Subcutaneous abdominal adipose tissue (tissue), 5 donors: ENCODE data around the gene DCC.

Experiments used
- H3K27ac ChIP-seq: one replicate; pipeline ENCODE4 v1.7.0; 2013; ENCODE audit warnings: low read depth, mild to moderate bottlenecking, inconsistent platforms, low read length, moderate library complexity
- H3K27me3 ChIP-seq, 5 donors: one replicate each; pipeline ENCODE4 v1.7.0; 2013; ENCODE audit warnings: low read length in 5 of 5, inconsistent platforms in 1 of 5; ENCODE audit not compliant: control insufficient read depth in 5 of 5, insufficient read depth in 4 of 5
- H3K36me3 ChIP-seq, 5 donors: one replicate each; pipeline ENCODE4 v1.7.0; 2013; ENCODE audit warnings: low read length in 5 of 5; ENCODE audit not compliant: control insufficient read depth in 5 of 5, insufficient read depth in 5 of 5
- H3K4me1 ChIP-seq, 5 donors: one replicate each; pipeline ENCODE4 v1.7.0; 2013; ENCODE audit warnings: low read length in 5 of 5, mild to moderate bottlenecking in 3 of 5, moderate library complexity in 1 of 5; ENCODE audit not compliant: control insufficient read depth in 5 of 5, insufficient read depth in 5 of 5
- H3K4me3 ChIP-seq, 5 donors: one replicate each; pipeline ENCODE4 v1.7.0; 2013; ENCODE audit warnings: low read length in 5 of 5, low read depth in 1 of 5
- H3K9ac ChIP-seq, 5 donors: one replicate each; pipeline ENCODE4 v1.7.0; 2013; ENCODE audit warnings: low read length in 5 of 5, mild to moderate bottlenecking in 4 of 5, moderate library complexity in 3 of 5
- H3K9me3 ChIP-seq, 5 donors: one replicate each; pipeline ENCODE4 v1.7.0; 2013; ENCODE audit warnings: low read length in 5 of 5; ENCODE audit not compliant: control insufficient read depth in 5 of 5
- donor health status: healthy.
- donor health status: healthy.
- donor health status: healthy.
- donor health status: healthy.
- donor health status: healthy.

DCC gene

GRCh38 chr18:53193870-53194269 lies 853.9 kb downstream of the DCC start:
- Histone ChIP-seq H3K27ac (no peak overlapping the region), H3K27me3 (no peaks in the 10 kb centered on the region), H3K9ac (no peak overlapping the region), H3K4me1 (no peaks in the 10 kb centered on the region), H3K4me3 (no peak overlapping the region), H3K36me3 (no peaks in the 10 kb centered on the region), H3K9me3 (no peaks in the 10 kb centered on the region)

- Histone ChIP-seq H3K9ac (no peak overlapping the region), H3K9me3 (no peaks in the 10 kb centered on the region), H3K36me3 (no peaks in the 10 kb centered on the region), H3K27ac (no peak overlapping the region), H3K4me3 (no peak overlapping the region), H3K27me3 (no peaks in the 10 kb centered on the region), H3K4me1 (no peaks in the 10 kb centered on the region)
Measured at GRCh38 chr18:53219853-53220252, 879.9 kb downstream of the DCC start.

DNA sequence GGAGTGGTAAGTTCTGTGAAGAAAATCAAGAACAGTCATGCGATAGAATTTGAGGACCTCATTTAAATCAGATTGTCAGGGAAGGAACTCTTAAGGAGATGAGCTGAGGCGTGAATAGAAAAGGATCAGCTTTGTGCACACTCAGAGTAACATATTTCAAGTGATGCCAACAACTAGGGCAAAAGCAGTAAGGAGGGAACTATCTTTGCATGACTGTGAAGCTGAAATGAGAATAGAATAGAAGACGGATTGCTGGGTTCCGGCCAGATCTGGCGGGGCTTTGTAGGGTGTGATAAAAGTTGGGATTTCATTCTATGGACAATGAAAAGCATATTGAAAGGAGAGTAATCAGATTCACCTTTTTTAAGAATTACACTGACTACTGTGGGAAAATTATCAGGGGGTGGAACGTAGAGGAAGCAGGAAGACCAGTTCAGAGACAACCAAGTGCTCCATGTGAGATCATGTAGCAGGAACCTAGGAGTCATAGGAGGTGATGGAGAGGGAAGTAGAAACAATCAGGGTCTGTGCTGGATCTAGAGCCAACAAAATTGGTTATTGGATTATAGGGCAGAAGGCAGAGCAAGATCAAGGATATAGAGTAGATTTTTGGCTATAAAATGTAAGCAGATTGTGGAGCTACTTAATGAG lies 884.3 kb downstream of the DCC start:
- Histone ChIP-seq H3K4me1 (no peaks in the 10 kb centered on the region), H3K27ac (no peak overlapping the region), H3K36me3 (no peaks in the 10 kb centered on the region), H3K9me3 (no peaks in the 10 kb centered on the region), H3K4me3 (no peak overlapping the region), H3K27me3 (no peaks in the 10 kb centered on the region), H3K9ac (no peak overlapping the region)

- Histone ChIP-seq H3K9ac (no peak overlapping the region), H3K9me3 (no peaks in the 10 kb centered on the region), H3K27me3 (no peaks in the 10 kb centered on the region), H3K4me1 (no peaks in the 10 kb centered on the region), H3K36me3 (no peaks in the 10 kb centered on the region), H3K4me3 (no peak overlapping the region), H3K27ac (no peak overlapping the region)
Measured at GRCh38 chr18:53225567-53226325, 885.7 kb downstream of the DCC start.

GRCh38 chr18:53234610-53235009 lies 894.6 kb downstream of the DCC start:
- Histone ChIP-seq H3K9me3 (no peaks in the 10 kb centered on the region), H3K4me1 (no peaks in the 10 kb centered on the region)

GRCh38 chr18:53241161-53241560 lies 901.2 kb downstream of the DCC start:
- Histone ChIP-seq H3K4me3 (no peak overlapping the region), H3K36me3 (no peaks in the 10 kb centered on the region), H3K9me3 (peaks cover 0 to 8% (median 5%) of the 10 kb centered on the region in 5 donors), H3K4me1 (no peaks in the 10 kb centered on the region), H3K9ac (no peak overlapping the region), H3K27ac (no peak overlapping the region), H3K27me3 (no peaks in the 10 kb centered on the region)

More at GRCh38 chr18:53234610-53235009, 894.6 kb downstream of the DCC start:
- H3K36me3 ChIP-seq: no peaks in the 10 kb centered on the region
- no peaks in the 10 kb centered on the region for H3K27me3 ChIP-seq
- no peak overlapping the region for H3K4me3 ChIP-seq
- H3K9ac ChIP-seq: no peak overlapping the region
- no peak overlapping the region for H3K27ac ChIP-seq

DNA sequence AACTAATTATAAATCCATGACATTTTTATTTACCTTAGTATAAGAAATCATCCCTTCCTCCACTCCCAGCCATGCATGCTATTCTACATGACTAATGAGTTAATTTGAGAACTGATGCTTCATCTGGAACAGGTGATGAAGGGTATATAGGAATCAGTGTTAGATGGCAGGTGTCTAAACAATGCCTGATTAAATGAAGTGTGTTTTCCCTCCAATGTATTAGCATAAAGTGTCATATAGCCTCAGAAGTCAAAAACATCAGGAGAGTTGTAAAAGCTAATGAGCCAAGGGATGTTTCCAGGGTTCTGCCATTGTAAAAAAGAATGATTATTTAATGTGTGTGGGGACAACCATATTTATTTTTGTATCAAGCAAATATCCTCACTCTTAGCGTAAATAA lies 913.8 kb downstream of the DCC start:
- Histone ChIP-seq H3K9me3 (peaks cover 0 to 3% (median 0%) of the 10 kb centered on the region in 5 donors), H3K27ac (no peak overlapping the region), H3K27me3 (no peaks in the 10 kb centered on the region), H3K9ac (no peak overlapping the region), H3K36me3 (no peaks in the 10 kb centered on the region), H3K4me3 (no peak overlapping the region), H3K4me1 (no peaks in the 10 kb centered on the region)

- no peaks in the 10 kb centered on the region for H3K36me3 ChIP-seq
Measured at GRCh38 chr18:53254265-53254664, 914.3 kb downstream of the DCC start.

GRCh38 chr18:53261241-53261640 lies 921.2 kb downstream of the DCC start:
- Histone ChIP-seq H3K4me1 (no peaks in the 10 kb centered on the region), H3K27me3 (no peaks in the 10 kb centered on the region), H3K36me3 (no peaks in the 10 kb centered on the region), H3K9ac (no peak overlapping the region), H3K4me3 (no peak overlapping the region), H3K27ac (no peak overlapping the region), H3K9me3 (peaks cover 0 to 8% (median 0%) of the 10 kb centered on the region in 5 donors)

More at GRCh38 chr18:53254265-53254664, 914.3 kb downstream of the DCC start:
- H3K27ac ChIP-seq: no peak overlapping the region
- H3K9ac ChIP-seq: no peak overlapping the region
- H3K4me3 ChIP-seq: no peak overlapping the region
- no peaks in the 10 kb centered on the region for H3K27me3 ChIP-seq
- H3K9me3 ChIP-seq: peaks cover 0 to 3% (median 0%) of the 10 kb centered on the region in 5 donors
- H3K4me1 ChIP-seq: no peaks in the 10 kb centered on the region

GRCh38 chr18:53266850-53267249 lies 926.9 kb downstream of the DCC start:
- H3K36me3 ChIP-seq: no peaks in the 10 kb centered on the region
- H3K9ac ChIP-seq: no peak overlapping the region
- H3K27ac ChIP-seq: no peak overlapping the region
- H3K27me3 ChIP-seq: no peaks in the 10 kb centered on the region
- peaks cover 0 to 6% (median 2%) of the 10 kb centered on the region in 5 donors for H3K9me3 ChIP-seq
- no peak overlapping the region for H3K4me3 ChIP-seq
- no peaks in the 10 kb centered on the region for H3K4me1 ChIP-seq
